HG03460 (cell line): ENCODE results near the gene NLGN1.

Source experiments
- ATAC-seq: cut with Tn5 transposase; IDR thresholded peaks from one replicate; pipeline ENCODE4 v1.9.1; 2021; ENCODE audit not compliant: unreplicated experiment

The NLGN1 gene

DNA sequence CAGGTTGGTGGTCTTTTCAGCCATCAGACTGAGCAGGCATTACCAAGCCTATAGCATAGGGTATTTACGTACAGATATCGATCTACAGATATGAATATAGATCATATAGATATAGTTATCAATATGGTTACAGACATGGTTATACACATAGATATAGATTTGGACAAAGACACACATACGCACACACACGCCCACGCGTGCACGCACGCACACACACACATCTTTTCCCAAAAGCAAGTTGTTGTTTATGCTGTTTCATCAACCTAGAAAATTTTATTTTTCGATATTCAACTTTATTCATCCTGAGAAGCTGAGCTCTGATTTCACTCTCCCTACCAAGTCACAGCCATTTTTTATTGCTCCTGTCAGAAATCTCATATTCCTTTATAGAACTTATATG is 309.1 kb downstream of the NLGN1 start:
- no peak for ATAC-seq

DNA sequence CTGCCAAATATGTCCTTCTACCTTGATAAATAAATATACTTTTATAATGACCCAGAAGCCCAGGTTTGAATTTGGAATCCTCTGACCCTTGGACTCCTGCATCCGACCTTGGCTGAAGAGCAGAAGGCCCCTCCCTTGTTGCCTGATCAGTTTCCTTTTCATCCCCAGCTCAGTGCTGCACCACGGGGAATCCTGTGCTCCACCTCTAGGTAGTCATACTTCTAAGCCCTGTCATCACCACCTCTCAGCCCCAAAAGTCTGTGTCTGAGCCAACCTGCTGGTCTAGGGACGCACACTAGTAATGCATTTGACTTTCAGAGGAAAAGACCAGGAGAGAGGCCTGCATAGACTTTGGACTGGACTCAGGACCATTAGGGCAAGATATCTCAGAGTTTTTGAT is 310.6 kb downstream of the NLGN1 start:
- no peak for ATAC-seq

GRCh38 chr3:173709026-173709425 is 311.5 kb downstream of the NLGN1 start:
- ATAC-seq = no peak

DNA sequence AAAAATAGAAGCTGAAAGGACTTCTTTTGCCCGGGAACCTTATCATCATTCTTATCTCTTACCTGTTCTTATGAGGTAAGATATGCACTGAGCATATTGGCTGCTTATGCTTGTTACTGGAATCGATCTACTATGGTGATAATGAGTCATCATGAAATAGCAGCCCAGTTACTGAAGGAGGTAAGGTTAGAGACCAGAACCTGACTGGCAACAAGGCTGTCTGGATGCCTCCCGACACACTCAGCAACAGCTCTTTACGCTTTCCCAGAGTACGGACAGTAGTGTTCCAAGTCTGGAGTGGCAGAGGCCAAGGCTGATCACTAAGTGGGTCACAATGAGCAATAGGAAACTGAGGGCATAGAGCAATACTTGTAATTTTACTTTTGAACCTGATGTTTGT is 314.1 kb downstream of the NLGN1 start:
- no peak for ATAC-seq

GRCh38 chr3:173719585-173719984 is 322.0 kb downstream of the NLGN1 start:
- no peak for ATAC-seq

DNA sequence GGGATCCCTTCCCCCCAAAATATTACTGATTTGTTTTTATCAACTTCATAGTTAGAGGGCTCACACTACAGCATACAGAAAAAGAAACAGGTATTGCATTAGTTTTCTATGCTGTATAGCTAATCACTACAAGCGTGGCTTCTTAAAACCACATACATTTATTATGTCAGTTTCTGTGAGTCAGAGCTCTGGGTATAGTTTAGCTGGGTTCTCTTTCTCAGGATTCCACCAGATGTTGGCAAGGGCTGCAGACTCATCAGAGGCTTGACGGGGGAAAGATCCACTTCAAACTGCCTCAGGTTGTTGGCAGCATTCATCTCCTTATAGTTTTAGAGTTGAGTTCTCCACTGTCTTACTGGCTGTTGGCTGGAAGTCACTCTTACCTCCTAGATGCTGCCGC is 328.0 kb downstream of the NLGN1 start:
- no peak for ATAC-seq

DNA sequence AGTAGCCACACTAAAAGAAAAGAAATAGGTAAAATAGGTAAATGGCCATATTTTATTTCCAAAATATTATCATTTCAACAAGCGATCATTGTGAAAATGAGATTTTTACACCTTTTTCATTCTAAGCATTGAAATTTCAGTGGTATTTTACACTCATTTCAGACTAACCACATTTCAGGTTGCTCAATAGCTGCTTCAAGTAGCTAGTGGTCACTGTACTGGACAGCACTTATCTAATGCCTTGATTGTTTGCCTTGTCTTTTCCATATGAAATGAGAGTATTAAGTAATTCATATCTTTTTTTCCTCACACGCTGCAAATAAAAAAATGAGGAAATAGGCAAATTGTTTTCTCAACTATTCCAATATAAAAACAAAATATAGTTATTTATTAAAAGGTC is 332.8 kb downstream of the NLGN1 start:
- no peak for ATAC-seq

DNA sequence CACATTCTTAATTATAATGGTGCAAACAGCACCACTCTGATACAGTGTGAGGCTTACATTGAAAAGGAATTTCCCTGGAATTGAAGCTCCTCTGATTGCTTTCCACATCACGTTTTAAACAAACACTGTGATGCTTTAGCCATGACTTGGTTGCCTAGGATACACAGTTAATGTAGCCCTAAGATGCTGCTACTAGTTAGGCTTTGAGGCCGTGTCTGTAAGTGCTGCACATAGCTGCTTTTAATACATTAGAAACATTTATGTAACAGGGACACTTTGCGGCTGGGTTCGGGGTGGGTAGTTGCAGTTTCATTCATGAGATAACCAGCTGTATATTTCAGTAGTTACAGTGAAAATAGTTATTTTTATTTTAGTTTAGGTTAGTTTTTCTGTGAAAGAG is 334.7 kb downstream of the NLGN1 start:
- no peak for ATAC-seq

DNA sequence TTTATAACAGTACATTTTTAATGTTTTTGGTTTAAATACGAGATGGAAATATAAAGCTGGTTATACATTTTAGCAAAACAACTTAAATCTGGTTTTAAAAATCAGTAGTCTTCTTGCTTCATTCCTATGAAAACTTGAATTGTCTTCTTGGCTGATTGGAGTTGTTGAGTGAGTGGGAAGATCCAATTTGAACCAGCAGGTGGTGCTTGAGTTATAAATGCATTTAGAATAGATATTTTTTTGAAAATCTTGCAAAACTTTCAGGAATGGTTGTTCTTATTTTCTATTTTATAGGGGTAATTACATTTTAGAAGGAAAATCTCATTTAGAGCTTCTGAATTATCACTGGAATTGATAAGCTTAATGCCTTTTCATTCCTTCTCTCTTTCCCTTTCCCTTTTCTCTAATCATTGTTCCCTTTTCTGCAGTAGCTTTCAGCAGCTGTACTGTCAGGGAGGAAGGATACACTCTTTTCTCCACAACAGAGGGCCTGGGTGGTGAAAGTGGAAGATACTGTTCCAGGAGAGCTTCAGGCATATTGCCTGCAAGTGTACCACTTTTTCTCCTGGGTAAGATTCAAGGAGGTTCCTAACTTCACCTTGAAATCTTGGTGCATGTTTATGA is 335.6 kb downstream of the NLGN1 start:
- no peak for ATAC-seq

DNA sequence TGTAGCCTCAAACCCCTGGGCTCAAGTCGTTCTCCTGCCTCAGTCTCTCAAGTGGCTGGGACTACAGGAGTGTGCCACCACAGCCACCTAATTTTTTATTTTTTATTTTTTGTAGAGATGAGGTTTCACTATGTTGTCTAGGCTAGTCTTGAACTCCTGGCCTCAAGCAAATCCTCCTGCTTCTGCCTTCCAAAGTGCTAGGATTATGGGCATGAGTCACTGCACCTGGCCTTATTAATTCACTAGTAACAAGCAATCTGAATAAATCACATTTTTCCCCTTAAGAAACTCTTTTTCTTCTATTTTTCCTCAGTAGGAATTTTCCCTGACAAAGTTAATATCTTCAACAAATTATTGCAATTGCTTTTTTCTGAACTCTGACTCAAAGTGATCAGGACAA is 336.9 kb downstream of the NLGN1 start:
- no peak for ATAC-seq

GRCh38 chr3:173734895-173735294 is 337.4 kb downstream of the NLGN1 start:
- no peak for ATAC-seq

DNA sequence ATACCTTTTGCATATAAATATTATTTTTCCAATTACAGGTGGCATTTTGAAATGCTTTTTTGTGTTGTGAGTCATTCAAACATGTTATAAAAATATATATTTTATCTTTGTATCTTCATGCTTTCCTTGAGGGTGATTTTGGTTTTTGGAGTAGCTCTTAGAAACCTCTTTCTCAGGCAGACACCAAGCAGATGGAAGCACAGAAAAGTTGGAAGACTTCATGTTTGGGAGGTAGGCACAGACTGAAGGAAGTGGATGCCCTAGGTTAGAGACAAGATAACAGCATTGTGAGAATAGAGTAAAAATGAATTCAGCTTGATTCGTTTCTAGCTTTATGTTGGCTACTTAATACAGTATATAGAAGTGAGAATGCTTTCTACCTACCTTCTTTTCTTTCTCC is 338.3 kb downstream of the NLGN1 start:
- no peak for ATAC-seq

GRCh38 chr3:173737167-173737808 is 339.7 kb downstream of the NLGN1 start:
- ATAC-seq = no peak

DNA sequence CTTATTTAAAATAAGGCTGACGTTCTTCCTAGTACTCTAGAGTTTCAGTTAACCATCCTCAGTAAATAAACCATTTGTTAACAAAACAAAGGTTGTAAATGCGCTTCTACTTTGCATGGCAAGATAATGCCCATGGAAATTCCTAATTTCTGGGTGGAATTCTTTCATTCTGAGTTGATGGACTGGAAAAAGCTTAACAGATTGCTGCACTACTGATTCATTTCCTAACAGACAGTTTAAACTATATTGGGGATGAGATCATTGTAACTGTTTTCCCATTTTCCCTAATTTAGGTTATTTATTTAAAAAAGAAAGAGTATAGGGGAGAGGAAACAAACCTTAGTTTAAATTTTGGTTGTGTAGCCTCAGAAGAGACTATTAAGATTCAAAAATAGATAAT is 342.2 kb downstream of the NLGN1 start:
- no peak for ATAC-seq

DNA sequence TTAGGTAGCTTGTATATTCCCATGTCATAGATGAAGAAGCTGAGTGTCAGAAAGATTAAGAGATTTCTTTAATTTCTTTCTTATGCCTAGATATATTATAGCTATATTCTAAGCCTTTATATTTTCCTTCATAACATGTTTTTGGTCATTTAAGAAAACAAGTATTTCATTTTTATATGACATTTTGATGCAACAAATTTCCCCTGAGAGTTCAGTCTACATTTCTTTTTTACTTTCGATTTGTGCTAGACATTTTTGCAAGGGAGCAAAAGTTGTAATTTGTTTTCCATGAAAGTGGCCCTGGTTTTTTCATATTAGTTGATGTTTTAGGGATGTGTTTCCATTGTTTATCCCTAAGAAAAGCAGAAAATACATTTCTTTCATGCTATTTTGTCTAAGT is 344.9 kb downstream of the NLGN1 start:
- ATAC-seq = no peak

- ATAC-seq = no peak
Measured at GRCh38 chr3:173743111-173743510, 345.6 kb downstream of the NLGN1 start.

DNA sequence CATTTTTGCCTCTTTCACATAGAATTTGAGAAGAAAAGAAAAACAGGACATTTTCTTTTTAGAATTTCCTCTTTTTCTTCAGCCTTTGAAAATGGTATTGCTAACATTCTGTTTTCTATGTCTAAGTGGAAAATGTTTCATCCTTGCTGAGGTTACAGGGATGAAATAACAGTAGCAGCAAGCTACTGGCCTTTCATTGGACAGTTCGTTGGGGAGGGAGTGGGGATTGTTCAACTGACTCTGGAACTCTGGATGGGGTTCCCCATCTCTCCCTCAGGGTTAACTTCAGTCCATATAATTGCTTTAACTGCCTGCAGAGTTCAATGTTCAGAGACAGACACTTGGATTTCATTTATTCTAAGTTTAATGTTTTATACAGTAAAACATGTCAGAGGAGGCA is 346.0 kb downstream of the NLGN1 start:
- ATAC-seq = no peak

GRCh38 chr3:173744479-173744878 is 346.9 kb downstream of the NLGN1 start:
- no peak for ATAC-seq

GRCh38 chr3:173744895-173745294 is 347.4 kb downstream of the NLGN1 start:
- ATAC-seq = no peak

DNA sequence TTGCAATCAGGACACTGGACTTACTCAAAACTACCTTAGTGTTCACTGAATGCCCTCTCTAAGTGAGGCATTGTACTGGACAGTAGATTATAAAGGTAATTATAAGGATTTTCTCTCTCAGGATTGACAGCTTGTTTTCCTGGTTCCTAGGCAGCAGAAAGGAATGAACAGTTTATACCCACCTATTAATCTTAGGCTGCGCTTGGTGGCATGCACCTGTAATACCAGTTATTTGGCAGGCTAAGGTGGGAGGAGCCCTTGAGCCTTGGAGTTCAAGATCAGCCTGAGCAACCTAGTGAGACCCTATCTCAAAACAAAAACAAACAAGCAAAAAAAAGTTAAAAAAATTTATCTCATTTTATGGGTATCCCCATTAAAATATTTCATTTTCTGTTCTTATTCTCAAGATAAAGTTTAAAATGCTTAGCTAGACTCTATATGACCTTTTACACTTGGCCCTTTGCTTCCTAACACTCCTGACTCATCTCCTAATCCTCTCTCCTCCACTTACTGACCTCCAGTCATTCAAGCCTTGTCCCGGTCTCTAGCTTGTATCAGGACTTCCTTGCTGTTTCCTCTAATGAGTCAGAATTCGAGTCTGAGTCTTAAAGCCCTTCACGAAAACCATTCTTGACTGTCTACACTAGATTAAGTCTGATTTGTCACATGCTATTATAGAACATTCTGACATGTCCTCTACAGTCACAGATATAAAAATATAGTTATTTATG is 348.6 kb downstream of the NLGN1 start:
- ATAC-seq = no peak

DNA sequence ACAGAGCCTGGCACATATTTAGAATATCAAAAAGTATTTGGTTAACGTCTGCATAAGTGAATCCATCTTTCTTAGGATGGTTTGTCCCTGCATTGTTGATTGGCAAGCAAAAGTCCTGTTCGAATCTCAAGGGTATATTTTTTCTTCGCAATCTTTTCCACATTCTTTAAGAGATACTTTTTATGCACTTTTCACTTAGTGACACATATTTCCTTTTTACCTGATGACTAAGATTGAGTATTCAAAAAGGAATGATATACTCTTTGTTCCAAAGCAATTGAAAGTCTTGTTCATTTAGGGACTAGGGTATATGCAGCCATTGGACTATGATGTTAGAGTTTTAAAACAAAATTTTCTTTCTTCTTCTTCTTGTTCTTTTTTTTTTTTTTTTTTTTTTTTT is 349.9 kb downstream of the NLGN1 start:
- ATAC-seq = no peak

DNA sequence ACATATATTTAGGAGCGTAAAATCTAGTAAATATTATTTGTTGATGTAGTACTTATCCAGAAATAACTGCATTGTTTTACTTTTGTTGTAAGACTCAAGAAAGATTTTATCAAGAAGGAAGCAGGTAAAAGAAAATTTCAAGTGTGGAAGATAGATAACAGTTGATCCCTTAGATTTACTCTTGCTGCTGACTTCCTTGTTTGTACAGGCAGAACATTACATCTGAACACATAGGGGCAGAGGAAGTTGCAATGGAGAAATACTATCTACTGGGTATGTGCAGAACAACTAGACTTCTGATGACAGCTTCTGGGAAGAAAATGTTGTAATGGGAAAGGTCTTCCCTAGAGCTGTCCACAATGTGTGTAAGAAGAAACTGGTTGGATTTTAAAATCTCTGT is 350.6 kb downstream of the NLGN1 start:
- no peak for ATAC-seq

DNA sequence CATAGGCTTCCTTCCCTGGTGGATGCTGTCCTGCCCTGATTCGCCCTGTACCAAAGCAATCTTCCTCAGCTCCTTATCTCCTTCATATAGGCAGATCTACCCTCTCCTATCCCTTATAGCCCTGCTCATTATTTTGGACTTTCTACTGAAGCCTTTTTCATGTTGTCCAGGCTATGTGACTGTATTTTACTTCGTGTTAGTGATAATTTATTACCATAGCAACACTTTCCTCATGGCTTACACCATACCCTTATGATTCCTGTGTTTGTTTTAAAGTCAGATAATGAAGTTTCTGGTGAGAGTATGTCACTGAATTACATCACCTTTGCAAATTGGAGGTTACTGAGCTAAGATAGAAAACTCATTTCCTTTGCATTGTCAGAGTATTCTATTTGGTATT is 352.6 kb downstream of the NLGN1 start:
- no peak for ATAC-seq
